ENCODE measurements around the gene ERCC1.
"Not testable (repeated sequence)": the region's sequence is repeated elsewhere in the genome, so short reads cannot be mapped to it uniquely, and the experiment has no call there.

ERCC1 gene

GRCh38 chr19:45440873-45441654 is 17.3 kb upstream of the ERCC1 start:
- no peak overlapping the region for H3K27ac ChIP-seq
- TF ChIP-seq CTCF (conservative IDR thresholded peaks at IDR 0.05), result no peak

GRCh38 chr19:45440259-45440638 is 16.5 kb upstream of the ERCC1 start:
- no peak for TF ChIP-seq CTCF (conservative IDR thresholded peaks at IDR 0.05)
- H3K27ac ChIP-seq, result peak overlapping the region; percentile 74

DNA sequence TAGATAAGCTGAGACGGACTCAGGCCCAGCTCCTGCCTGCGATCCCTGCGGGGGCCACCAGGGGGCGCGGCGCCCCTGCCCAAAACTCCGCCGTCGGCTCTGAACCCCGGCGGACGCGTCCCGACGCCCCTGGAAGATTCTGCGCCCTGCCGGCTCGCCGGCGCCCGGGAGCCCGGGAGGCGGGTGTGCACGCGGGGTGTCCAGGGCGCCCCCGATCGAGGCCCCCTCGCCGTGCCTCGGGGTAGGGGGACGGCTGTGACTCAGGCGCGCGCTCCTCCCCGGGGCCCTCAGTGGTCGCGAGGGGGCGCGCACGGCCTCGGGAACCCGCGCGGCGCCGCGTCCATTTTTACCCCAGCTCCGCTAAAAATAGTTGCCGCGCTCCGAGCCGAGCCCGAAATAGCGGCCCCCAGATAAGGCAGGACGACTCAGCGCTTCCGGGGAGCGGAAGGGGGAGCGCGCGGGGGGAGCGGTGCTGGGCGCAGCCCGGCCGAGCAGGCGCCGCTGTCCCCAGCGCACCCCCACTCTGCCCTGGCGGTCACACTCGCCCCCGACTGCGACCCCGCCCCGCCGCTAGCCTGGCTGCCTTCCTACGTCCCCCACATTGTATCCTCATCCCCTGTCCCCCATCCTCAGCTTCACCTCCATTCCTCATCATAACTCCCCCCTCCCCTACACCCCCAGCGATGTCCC is 16.0 kb upstream of the ERCC1 start:
- H3K27ac ChIP-seq, result peak overlapping the region; percentile 74
- peak; percentile 100 for TF ChIP-seq CTCF (conservative IDR thresholded peaks at IDR 0.05)

GRCh38 chr19:45439190-45439568 is 15.5 kb upstream of the ERCC1 start:
- peak overlapping the region; percentile 74; the same call in 1 of the 2 replicates for H3K27ac ChIP-seq
- no peak for TF ChIP-seq CTCF (conservative IDR thresholded peaks at IDR 0.05)

GRCh38 chr19:45437328-45437727 is 13.6 kb upstream of the ERCC1 start:
- no peak overlapping the region for H3K27ac ChIP-seq
- no peak for TF ChIP-seq CTCF (conservative IDR thresholded peaks at IDR 0.05)

GRCh38 chr19:45432543-45432942 is 8.8 kb upstream of the ERCC1 start:
- not testable (repeated sequence) for H3K27ac ChIP-seq

GRCh38 chr19:45431008-45431407 is 7.3 kb upstream of the ERCC1 start:
- H3K27ac ChIP-seq, result not testable (repeated sequence)

- H3K27ac ChIP-seq, result not testable (repeated sequence)
Measured at GRCh38 chr19:45429896-45430295, 6.2 kb upstream of the ERCC1 start.

DNA sequence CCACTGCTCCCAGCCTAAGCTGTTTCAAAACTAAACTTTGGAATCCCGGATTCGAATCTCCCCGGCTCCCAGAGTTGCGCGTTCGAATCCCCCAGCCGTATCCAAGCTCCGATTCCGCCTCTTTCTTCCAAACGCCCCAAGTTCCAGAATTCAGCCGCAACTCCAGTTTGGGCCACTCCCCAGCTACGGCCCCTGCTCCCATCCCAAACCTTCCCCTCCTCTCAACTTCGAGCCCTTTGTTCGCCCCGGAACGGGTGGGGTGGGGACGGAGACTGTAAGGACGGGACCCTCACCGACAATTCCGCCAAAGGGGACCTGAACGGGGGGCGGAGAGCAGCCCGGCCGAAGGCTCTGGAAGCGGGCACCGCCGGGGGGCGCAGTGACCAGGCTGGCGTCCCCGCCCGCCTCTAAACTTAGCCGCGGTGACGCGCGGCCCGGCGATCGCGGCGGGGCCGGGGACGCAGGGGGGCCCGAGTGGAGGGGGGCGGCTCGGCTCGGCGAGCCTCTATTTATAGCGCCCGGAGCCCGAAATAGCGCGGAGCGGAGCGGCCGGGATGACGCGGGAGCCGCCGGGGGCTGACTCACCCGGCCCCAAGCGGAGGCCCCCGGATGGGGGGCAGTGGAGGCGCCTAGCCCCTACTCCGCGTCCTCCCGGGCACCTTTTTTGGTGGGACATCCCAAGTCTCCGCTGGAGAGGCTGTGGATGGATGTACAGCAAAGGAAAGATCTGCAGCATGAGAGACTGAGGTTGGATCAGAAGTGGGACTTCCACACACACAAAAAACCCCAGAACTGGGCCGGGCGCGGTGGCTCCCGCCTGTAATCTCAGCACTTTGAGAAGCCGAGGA is 4.9 kb upstream of the ERCC1 start:
- TF ChIP-seq CTCF (conservative IDR thresholded peaks at IDR 0.05), result peak; percentile 50
- H3K27ac ChIP-seq, result no peak overlapping the region
